ENCODE measurements around the gene INO80. TPM values are rescaled to one million over a fixed set of nuclear protein-coding genes. Genes with fewer than 3 reads are reported as not detected.

The INO80 gene
- total and polyA plus RNA-seq, 2 donors (not counting 3 experiments of a cell fraction or from before 2014, with no cell fraction given) = 5.7 to 29.1 TPM

DNA sequence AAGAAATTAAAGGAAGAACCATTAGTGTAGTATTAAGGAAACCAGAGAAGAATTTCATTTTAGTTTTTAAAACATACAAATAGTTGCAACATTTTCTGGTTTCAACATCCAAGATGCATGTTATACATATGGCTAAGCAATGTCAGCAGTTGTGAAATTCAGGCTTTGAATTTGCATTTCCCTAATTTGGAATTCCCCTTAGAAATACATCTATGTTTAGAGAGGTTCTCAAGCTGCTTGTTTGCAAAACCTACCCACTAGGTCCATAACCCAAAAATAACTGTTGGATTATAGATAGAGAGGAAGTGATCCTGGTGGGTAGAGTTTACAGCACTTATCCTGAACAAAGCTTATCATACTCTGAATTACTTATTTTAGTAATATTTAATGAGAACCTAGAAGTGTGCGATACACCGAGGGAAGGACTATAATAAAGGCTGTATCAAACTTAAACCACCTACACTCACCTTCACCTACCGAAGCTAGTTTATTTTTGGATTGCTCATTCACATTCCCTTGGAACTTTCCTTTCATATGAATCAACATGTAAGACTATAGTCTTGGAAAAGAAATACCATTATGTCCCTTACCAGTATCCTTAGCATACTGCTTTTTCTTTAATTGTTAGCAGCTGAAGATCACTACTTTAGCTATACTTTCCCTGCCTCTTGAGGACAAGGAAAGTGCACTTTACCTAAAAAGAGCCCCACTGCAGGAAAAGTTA, 102.2 kb downstream of the INO80 start:
- DNase-seq (ENCODE audit: low read depth, low spot score) (no peak), FAIRE-seq (no peak)
- BruUV-seq (replicated peaks) = no TSS peak
- Histone ChIP-seq H3K4me2 (ENCODE audit: insufficient read depth, low read length) (no peak overlapping the region), H3K36me3 (ENCODE audit: control insufficient read depth in 2 of 2, extremely low read depth in 1 of 2, insufficient read depth in 2 of 2, low read length in 2 of 2) (peaks cover 0 to 11% of the 10 kb centered on the region in 2 experiments), H3K27me3 (ENCODE audit: control insufficient read depth in 2 of 2, insufficient read depth in 2 of 2, low read length in 2 of 2) (no peaks in the 10 kb centered on the region), H3K9ac (replicated peaks; ENCODE audit: extremely low read depth, insufficient read depth, low read length) (no peak overlapping the region), H2AFZ (ENCODE audit: low read depth, low read length) (no peak overlapping the region), H4K20me1 (replicated peaks; ENCODE audit: control insufficient read depth, extremely low read depth, insufficient read depth, low read length) (no peaks in the 10 kb centered on the region), H3K9me1 (replicated peaks; ENCODE audit: control insufficient read depth, extremely low read depth, insufficient read depth, low read length) (no peaks in the 10 kb centered on the region), H3K4me1 (ENCODE audit: control insufficient read depth, extremely low read depth, insufficient read depth, low read length) (peaks cover 40% of the 10 kb centered on the region), H3K9me3 (replicated peaks; ENCODE audit: control insufficient read depth, insufficient read depth, low read length) (no peaks in the 10 kb centered on the region), H3K79me2 (ENCODE audit: control insufficient read depth, insufficient read depth, low read length) (no peaks in the 10 kb centered on the region), H3K4me3 (replicated peaks in 1 of 3; ENCODE audit: insufficient read depth in 1 of 3, low read depth in 1 of 3, low read length in 3 of 3) (no peak overlapping the region), H3K27ac (ENCODE audit: insufficient read depth, low read depth, low read length) (no peak overlapping the region)
- no peak for TF ChIP-seq MYC (IDR thresholded peaks at IDR 0.05; ENCODE audit: low read depth, low read length)
- TF ChIP-seq FOS (IDR thresholded peaks at IDR 0.05; ENCODE audit: borderline replicate concordance, insufficient read depth, low read length) = no peak
- TF ChIP-seq POLR2AphosphoS5 (IDR thresholded peaks at IDR 0.05; ENCODE audit: insufficient read depth, low read depth, low read length) = no peak
- no peak for TF ChIP-seq EZH2 (IDR thresholded peaks at IDR 0.05; ENCODE audit: borderline replicate concordance, low read depth, low read length, severe bottlenecking)
- TF ChIP-seq, protein P1, sequence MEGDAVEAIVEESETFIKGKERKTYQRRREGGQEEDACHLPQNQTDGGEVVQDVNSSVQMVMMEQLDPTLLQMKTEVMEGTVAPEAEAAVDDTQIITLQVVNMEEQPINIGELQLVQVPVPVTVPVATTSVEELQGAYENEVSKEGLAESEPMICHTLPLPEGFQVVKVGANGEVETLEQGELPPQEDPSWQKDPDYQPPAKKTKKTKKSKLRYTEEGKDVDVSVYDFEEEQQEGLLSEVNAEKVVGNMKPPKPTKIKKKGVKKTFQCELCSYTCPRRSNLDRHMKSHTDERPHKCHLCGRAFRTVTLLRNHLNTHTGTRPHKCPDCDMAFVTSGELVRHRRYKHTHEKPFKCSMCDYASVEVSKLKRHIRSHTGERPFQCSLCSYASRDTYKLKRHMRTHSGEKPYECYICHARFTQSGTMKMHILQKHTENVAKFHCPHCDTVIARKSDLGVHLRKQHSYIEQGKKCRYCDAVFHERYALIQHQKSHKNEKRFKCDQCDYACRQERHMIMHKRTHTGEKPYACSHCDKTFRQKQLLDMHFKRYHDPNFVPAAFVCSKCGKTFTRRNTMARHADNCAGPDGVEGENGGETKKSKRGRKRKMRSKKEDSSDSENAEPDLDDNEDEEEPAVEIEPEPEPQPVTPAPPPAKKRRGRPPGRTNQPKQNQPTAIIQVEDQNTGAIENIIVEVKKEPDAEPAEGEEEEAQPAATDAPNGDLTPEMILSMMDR (IDR thresholded peaks at IDR 0.05; ENCODE audit: extremely low read depth in 1 of 2, insufficient read depth in 1 of 2, low read depth in 1 of 2, low read length in 2 of 2) = no peak
- TF ChIP-seq POLR2A (IDR thresholded peaks at IDR 0.05; ENCODE audit: low read depth, low read length) = no peak
- TF ChIP-seq JUN (IDR thresholded peaks at IDR 0.05; ENCODE audit: borderline replicate concordance, insufficient read depth, insufficient read length, low read depth) = no peak
- no peak for TF ChIP-seq GATA2 (IDR thresholded peaks at IDR 0.05; ENCODE audit: insufficient read depth, insufficient read length, low read depth, low read length)
- TF ChIP-seq MAX (IDR thresholded peaks at IDR 0.05; ENCODE audit: insufficient read depth, insufficient read length) = no peak
- dilution Hi-C loops (cut with MboI; ENCODE audit: extremely low pct_ligation_motif_present, low sequenced_read_pairs) (loop anchor here (10.0 kb wide), 1 partner anchor 109 kb away; no protein-coding TSS in a partner anchor), intact Hi-C loops (cut with micrococcal nuclease) (no loop called here)
- ChIA-PET CTCF (interaction anchor here (0.9 to 14.6 kb wide), 6 partner anchors 10 to 108 kb away, joined by 3 to 303 read pairs (median 3); no protein-coding TSS in a partner anchor), POLR2A (no interaction called here)

All from endothelial cell of umbilical vein (primary cell).